ENCODE results near the gene KIF3A.
"Not testable (repeated sequence)": the region's sequence is repeated elsewhere in the genome, so short reads cannot be mapped to it uniquely, and the experiment has no call there.

The KIF3A gene

DNA sequence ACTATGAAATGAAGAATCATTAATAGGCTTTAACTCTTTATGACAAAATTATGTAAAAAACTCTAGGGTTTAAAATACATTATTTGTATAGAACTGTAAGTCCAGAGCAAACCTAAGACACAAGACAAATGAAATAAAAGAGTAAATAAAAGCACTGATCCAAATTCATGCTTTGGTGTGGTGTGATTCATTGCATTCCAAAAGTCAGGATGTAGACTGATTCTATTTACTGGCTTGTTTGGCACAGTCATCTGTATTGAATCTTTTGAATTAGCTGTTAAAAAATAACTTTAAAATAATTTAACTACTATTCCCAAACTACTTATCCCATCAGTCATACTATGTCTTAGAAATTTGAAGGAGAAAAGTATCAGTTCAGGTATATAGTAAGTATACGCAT, 32.5 kb downstream of the KIF3A start:
- DNase-seq = no peak

DNA sequence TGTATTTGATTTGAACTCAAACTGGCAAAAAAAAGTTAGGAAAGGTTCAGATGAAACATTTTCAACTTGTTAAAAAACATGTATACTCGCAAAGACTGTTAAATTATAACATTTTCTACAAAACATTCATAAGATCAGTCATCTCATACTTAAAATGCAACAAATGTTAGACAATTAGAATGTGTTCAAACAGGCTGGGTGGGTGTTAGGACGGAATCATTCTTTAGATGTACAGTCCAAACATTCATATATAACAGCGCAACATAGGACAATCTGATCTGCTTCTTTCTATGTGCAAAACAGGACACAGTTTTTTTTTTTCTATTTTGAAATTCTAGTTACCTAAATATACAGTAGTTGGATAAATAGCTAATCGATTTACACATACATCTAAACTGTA, 41.4 kb downstream of the KIF3A start:
- no peak for DNase-seq

- no peak for DNase-seq
Measured at GRCh38 chr5:132692632-132692967, 44.7 kb downstream of the KIF3A start.

- DNase-seq = not testable (repeated sequence)
Measured at GRCh38 chr5:132691755-132692631, 45.4 kb downstream of the KIF3A start.

GRCh38 chr5:132690156-132690555, 47.2 kb downstream of the KIF3A start:
- DNase-seq = no peak

DNA sequence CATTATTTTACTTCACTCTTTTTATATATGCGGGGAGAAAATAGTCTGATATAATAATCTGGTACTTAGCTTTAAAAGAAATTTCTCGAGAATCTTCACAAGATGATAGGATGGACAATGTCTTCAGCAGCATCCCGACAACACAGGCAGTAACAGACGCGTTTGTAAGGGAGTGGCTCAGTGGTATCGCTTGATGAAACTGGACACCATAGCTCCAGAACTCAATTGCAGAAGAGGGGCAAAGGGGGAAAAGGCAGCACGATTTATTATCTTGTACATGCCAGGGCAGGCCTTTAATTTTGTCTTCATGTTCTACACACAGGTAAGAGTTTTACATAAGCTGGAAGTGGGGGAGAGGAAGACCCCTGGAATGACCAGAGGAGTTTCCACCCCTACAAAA, 47.8 kb downstream of the KIF3A start:
- DNase-seq = no peak

- peak; percentile 45 for DNase-seq
Measured at GRCh38 chr5:132688536-132689339, 48.6 kb downstream of the KIF3A start.

DNA sequence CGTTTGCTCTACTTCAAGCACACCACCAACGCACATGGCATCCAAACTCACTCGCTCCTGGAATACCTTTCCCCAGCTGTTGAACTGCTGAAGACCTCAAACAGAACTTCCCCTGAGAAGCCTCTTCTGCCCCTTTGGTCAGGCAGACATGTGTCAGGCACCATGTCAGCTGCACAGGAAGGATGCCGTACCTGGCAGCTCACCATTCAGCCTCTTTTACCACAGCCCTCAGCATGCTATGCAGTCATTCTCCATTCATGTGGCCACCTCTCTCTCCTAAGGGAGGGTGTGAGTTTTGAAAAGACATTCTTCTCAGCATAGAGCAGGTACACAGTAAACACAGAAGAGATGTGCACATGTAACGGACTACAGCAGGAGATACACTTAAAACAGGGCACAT, 49.4 kb downstream of the KIF3A start:
- no peak for DNase-seq

DNA sequence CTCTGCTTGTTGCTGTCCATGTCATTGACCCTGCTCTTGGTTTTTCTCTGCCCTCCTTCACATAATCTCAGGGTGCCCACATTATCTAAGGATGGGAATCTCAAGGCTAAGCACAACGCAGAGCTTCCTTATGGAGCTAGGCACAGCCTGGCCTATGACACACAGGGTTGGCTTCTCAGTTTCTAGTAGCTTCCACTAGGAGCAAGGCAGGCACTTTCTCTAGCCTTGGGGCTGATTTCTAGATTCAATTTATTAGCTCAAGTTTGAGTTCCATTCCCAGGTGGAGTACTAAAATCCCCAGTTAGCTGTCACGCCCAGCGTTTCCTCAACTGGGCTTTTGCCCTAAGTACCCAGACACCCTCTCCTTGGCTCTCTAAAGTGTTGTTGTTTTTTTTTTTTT, 51.2 kb downstream of the KIF3A start:
- no peak for DNase-seq

DNA sequence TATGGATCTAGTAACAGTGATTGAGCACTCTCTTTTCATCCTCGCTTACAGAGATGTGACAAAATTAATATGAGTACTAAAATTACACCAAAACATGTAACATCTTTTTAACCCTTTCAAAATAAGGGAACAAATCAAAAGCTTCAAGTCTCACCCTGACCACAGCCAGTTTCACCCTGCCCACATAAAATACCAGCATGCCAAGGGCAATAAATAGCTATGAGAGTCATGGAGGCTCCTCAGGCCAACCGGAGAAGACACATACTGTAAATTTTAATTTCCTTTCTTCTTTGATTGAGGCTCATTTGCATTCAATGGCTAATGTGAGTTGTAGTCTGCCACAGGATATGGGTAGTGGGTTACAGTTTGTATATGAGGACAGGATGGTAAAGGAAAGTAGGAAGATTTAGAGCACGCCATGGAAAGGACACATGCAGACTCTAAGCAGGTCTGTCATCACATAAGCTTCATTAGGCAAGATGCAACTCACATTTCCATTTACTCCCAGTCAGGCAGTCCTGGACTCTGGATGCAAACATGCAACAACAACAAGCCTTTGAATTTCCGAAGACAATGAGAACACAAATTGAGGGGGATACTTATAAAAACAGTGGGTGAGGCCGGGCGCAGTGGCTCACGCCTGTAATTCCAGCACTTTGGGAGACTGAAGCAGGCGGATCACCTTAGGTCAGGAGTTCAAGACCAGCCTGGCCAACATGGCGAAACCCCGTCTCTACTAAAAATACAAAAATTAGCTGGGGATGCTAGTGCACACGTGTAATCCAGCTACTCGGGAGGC, 52.2 kb downstream of the KIF3A start:
- DNase-seq = no peak

DNA sequence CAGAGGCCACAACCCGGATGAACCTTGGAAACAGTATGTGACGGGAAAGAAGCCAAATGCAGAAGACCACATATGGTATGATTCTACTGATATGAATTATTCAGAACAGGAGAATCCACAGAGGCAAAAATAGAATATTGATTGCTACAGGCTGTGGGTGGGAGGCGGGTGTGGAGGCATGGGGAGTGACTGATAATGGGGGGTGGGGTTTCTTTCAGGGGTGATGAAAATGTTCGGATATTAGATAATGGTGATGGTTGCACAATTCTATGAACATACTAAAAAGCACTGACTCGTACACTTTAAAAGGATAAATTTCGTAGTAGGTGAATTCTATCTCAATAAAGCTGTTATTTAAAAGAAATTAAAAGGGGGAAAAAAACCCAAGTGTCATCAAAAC, 52.9 kb downstream of the KIF3A start:
- no peak for DNase-seq

- DNase-seq = no peak
Measured at GRCh38 chr5:132681983-132682382, 55.4 kb downstream of the KIF3A start.

DNA sequence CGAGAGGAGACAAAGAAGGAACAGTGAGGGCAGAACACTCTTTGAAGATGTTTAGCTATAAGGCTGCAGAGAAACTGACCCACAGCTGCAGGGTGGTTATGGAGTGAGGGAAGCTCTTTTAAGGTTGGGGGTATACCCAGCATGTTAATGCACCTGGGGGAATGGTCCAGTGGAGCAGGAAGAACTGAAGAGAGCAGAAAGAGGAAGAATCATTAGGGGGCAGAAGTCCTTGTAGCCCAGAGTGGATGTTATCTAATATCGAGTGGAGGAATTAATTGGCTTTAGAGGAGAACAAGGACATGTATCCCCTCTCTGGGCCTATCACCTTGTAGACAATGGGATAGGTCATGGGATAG, 55.9 kb downstream of the KIF3A start:
- DNase-seq = no peak

GRCh38 chr5:132680780-132681475, 56.4 kb downstream of the KIF3A start:
- DNase-seq = no peak

DNA sequence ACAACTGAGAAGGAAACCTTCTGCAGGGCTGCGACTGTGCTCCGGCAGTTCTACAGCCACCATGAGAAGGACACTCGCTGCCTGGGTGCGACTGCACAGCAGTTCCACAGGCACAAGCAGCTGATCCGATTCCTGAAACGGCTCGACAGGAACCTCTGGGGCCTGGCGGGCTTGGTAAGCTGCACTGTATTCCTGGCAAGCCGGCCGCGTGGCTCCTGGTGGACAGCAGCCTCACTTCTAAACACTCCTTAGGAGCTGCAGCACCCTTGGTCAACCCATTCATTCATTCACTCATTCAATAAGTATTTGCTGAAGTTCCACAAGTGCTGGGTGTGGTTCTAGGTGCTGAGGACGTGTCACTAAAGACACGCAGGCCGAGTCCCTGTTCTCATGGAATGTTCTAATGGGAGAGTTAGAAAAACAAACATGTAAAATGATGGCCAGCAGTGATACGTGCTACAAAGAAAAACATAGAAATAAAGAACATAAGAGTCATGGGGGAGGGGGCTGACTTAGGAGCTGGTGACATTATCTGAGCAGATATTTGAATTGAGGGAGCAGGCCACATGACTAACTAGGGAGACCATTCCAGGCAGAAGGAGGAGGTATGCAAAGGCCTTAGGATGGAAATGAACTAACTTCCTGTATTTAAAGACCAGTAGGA, 57.5 kb downstream of the KIF3A start:
- no peak for DNase-seq

DNA sequence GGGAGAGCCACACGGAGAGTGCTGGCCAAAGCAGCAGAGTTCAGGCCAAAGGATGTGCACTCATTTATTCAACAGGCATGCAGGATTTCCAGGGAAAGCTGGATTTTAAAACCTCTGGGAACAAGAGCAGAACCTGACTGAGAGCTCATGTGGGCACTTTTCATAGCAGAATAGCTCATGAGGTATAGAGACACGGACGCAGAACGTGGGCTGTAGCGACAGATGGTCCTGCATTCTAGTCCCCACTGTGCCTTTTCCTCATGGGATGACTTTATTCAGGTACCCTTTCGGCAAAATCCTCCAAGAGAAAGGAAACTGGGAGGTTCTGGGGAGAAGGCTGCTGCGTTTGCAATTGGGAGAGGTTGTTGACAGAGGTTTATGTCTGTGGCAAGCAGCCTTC, 58.2 kb downstream of the KIF3A start:
- no peak for DNase-seq

DNA sequence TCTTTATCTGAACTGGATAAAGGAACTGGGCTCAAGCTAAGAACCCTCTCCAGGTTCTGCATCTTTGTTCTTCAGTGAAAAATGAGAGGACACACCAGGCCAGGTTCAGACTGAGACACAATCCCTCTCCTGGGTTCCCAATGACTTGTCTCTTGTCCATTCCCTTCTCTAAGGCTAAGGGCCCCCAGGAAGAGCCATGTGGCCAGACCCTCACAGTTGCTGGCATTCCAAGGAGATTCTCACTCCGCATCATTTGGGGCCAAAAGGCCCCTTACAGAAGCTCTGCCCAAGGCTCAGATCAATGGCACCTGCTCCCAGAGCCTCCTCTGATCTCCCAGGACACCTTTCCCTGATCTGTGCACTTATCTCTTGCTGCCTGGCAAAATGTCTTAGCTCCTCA, 58.6 kb downstream of the KIF3A start:
- DNase-seq = no peak

DNA sequence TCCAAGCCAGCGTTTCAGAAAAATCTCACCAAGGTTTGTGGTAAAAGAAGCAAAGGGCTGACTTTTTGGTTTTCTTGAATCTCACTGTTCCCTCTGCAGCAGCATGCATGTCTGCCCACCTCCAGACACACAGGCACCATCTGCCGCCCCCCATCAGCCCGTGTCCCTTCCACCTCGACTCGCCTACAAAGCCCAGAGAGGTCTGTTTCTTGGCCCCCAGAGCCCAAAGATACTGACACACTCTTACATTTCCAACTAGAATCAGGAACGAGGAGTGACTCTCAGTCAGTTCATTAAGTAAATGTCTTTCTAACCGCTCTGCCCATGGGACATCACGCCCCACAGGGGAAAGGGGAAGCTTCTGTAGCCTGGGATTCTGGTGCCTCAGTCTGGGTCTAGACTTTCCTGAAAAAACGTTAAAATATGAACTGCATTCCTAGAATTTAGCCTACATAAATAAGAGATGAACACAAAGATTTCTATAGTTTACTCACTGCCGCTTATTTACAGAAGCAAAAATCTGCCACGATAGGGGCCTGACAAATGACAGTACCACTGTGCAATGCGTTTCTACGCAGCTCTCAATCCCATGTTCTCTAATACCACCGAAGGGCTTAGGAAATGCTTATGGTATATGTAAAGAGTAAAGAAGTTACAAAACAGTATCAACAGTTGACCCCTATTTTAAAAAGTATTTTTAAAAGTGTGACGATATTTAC, 59.5 kb downstream of the KIF3A start:
- no peak for DNase-seq

DNA sequence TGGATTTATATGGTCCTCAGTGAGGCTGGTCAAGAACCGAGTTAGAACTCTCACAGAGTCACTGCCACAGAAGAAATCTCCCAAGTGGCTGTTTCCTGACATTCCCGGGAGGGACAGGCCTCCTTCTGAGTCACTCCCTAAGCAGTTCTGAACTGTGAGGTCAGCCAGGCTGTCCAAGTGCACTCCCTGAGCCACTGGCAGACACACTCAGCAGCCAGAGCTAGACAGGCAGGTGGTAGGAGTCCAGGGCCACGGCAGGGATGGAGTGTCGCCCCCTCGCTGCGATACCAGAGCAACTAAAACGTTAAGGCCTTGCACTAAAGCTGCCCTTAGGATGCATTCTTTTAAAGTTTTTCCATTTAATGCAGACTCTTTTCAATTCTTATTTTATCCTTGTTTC, 60.2 kb downstream of the KIF3A start:
- no peak for DNase-seq

DNA sequence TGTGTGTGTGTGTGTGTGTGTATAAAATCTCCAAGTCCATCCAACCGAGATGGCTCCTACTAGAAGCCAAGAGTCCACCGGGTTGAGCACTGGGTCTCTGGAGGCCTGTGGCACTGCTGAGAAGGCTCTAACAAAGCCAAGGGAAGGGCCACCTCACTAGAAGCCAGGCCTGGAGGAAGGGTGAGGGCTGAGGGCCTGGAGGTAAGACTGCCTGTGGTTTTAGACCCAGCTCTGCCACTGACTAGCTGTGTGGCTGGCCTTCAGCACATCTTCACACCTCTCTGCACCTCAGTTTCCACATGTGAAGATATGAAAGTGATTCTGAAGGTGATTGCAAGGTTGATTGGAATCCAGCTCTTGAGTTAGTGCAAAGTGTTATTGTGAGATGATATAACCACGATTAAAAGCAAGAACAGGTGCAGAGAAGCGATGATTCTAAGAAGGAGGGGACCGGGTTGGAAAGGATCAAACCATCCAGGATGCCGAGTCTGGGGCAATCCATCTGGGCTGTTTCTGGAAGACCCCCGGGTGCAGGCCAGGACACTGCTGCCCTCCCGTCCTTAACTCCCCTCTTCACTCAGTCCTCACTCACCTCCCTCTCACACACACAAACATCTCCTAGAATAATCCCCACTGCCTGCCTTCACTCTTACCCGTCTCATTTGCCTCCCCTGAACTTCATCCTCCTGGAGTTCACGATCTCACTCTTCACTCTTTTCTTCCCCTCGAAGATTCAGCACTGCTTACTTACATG, 61.2 kb downstream of the KIF3A start:
- no peak for DNase-seq
